Airway epithelial cell (primary cell): Measurements from ENCODE around the gene OR10X1. TPM values are rescaled to one million over a fixed set of nuclear protein-coding genes. Genes with fewer than 3 reads are reported as not detected.

Experiments used
- total RNA-seq: library from RNA; depleted of rRNA; stranded (reverse); fragments of >200 nt; gene quantifications from 2 replicates; pipeline ENCODE4 v1.2.3, GENCODE V29; 2015

The OR10X1 gene, protein sequence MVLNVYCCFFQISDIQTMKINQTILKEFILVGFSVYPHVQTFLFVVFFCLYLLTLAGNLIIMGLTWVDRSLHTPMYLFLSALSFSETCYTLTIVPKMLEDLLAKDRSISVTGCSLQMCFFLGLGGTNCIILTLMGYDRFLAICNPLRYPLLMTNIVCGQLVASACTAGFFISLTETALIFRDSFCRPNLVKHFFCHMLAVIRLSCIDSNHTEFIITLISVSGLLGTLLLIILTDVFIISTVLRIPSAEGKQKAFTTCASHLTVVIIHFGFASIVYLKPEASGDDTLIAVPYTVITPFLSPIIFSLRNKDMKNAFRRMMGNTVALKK
- not detected in 2 replicates for total RNA-seq

DNA sequence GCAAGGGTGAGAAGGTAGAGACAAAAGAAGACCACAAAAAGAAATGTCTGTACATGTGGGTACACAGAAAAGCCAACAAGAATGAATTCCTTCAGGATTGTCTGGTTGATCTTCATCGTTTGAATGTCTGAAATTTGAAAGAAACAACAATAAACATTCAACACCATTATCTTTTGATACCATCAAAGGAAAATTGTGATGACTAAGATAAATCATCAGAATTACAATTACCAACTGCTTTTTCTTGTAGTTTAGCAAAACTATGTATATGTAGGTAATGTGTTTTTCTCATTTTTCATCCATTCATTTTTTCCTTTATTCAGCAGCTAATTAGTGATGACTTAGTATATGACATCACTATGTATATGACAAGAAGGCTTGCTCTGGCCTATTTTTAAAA is at the start of gene OR10X1:
TSS of gene OR10X1 (minus strand) at position 167 of the 400 bp plus-strand sequence. CDS start at position 167, 0 bp downstream.

DNA sequence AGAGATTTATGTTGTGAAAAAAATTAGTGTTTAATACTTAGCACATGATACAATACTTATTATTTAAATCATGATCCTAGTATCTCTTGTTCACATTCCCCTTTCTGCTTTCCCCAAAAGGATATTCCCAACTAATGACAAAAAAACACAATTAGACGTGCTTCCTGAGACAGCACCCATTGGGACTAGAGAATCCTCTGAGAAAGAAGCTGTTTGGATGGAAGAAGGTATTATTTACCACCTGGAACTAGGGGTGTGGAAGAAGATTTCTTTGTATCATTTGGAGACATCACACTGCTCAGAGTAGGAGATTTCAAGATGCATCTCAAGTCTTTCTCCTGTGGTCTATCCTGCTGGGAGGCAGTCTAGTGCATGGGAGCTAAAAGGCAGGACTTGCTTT is 25.3 kb upstream of the OR10X1 start, which contains the start of gene OR10Z1:
TSS of gene OR10Z1 (plus strand) at position 301 of the 400 bp plus-strand sequence. CDS start 1,171 bp downstream, outside the sequence.

DNA sequence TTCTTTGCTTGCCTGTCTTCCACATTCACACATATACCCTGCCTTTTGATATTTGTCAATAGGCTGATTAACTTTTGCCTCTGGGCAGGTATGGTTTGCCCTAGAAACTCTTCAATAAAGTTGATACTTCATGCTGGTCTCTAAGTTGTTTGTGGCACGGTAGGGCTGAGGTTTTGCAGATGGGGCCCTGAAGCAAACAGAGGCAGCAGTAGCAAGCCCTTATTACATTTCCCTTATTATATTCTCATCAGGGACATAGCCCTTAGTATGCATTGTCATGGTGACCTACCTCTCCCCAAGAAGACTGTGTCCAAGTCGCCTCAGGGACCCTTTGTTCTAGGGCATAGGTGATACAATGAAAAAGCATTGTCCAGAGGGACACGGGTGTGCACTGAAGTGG is 9.2 kb downstream of the OR10X1 start, which contains the start of gene OR6P1:
TSS of gene OR6P1 (minus strand) at position 101 of the 400 bp plus-strand sequence. CDS start 6,976 bp downstream, outside the sequence.

DNA sequence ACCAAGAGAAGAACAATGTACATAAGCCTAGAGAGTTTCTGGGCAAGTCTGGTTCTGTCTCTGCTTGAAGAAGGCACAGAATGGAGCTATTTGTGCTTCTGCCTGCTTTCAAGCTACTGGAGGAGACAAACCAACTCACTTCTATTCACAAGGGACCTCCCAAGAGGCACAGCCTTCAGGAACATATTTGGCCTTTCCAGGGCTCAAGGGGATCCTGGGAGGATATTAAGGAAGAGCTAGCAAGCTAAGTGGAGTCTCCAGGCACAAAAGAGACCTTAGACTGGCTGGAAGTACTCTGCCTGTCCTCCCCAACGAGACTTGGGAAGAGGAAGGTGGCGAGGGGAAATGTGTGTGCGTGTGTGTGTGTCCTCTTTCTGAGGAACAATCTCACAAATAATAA is 25.3 kb downstream of the OR10X1 start, which contains the start of gene OR6Y1:
TSS of gene OR6Y1 (minus strand) at position 54 of the 400 bp plus-strand sequence. CDS start 6,300 bp downstream, outside the sequence.

Other genes with a start within 250 kb of the OR10X1 start
- not detected in 2 replicates for gene CD1B, start 248.4 kb downstream of the OR10X1 start, total RNA-seq
- not detected in 2 replicates for gene CD1E, start 226.0 kb downstream of the OR10X1 start, total RNA-seq
- gene OR10T2, start 180.4 kb downstream of the OR10X1 start, total RNA-seq, result not detected in 2 replicates
- not detected in 2 replicates for gene OR10K2, start 153.7 kb downstream of the OR10X1 start, total RNA-seq
- gene OR10K1, start 118.1 kb downstream of the OR10X1 start, total RNA-seq, result not detected in 2 replicates
- not detected in 2 replicates for gene OR10R2, start 107.7 kb downstream of the OR10X1 start, total RNA-seq
- gene OR6Y1, start 25.5 kb downstream of the OR10X1 start, total RNA-seq, result not detected in 2 replicates
- gene OR6P1, start 9.3 kb downstream of the OR10X1 start, total RNA-seq, result not detected in 2 replicates
- gene OR10Z1, start 25.4 kb upstream of the OR10X1 start, total RNA-seq, result not detected in 2 replicates
- gene SPTA1, start 106.8 kb upstream of the OR10X1 start, total RNA-seq, result not detected in 2 replicates
- gene OR6K2, start 120.8 kb upstream of the OR10X1 start, total RNA-seq, result not detected in 2 replicates
- gene OR6K3, start 140.8 kb upstream of the OR10X1 start, total RNA-seq, result not detected in 2 replicates
- not detected in 2 replicates for gene OR6K6, start 174.8 kb upstream of the OR10X1 start, total RNA-seq
- gene OR6N1, start 192.3 kb upstream of the OR10X1 start, total RNA-seq, result not detected in 2 replicates
- not detected in 2 replicates for gene OR6N2, start 201.3 kb upstream of the OR10X1 start, total RNA-seq